ENCODE measurements around the gene VEGFB. TPM values are rescaled to one million over a fixed set of nuclear protein-coding genes. Genes with fewer than 3 reads are reported as not detected.

VEGFB gene
- total RNA-seq, 4 donors from 2014 or later, result 33.6 to 87.5 (median 58.2) TPM

GRCh38 chr11:64222651-64223000 is 11.8 kb upstream of the VEGFB start:
- in situ Hi-C loops (cut with MboI; ENCODE audit: low sequenced_read_pairs in 4 of 4), result no loop called here
- no peak for ATAC-seq
- Histone ChIP-seq H3K4me3 (no peak overlapping the region), H3K4me1 (peaks cover 26 to 47% of the 10 kb centered on the region in 2 donors), H3K36me3 (peaks cover 0 to 7% of the 10 kb centered on the region in 2 donors), H3K27ac (peak overlapping the region in 3 of 4 donors; percentile 62 to 95 (median 81)), H3K9me3 (no peaks in the 10 kb centered on the region), H3K27me3 (no peaks in the 10 kb centered on the region)
- intact Hi-C loops (cut with DNase I; ENCODE audit: low total_unique reads), result no loop called here
- TF ChIP-seq CTCF (IDR thresholded peaks at IDR 0.05 in 4 of 5, conservative IDR thresholded peaks at IDR 0.05 in 1 of 5), result no peak
- no peak for TF ChIP-seq POLR2A (IDR thresholded peaks at IDR 0.05)
- DNase-seq, result no peak

GRCh38 chr11:64223001-64223651 is 11.3 kb upstream of the VEGFB start:
- Histone ChIP-seq H3K4me3 (no peak overlapping the region), H3K27ac (peak overlapping the region in 3 of 4 donors; percentile 62 to 95 (median 81)), H3K27me3 (no peaks in the 10 kb centered on the region), H3K4me1 (peaks cover 31 to 52% of the 10 kb centered on the region in 2 donors), H3K36me3 (peaks cover 0 to 7% of the 10 kb centered on the region in 2 donors), H3K9me3 (no peaks in the 10 kb centered on the region)
- ATAC-seq, result peak in 1 of 2 donors; percentile 19
- no peak for TF ChIP-seq POLR2A (IDR thresholded peaks at IDR 0.05)
- no peak for TF ChIP-seq CTCF (IDR thresholded peaks at IDR 0.05 in 4 of 5, conservative IDR thresholded peaks at IDR 0.05 in 1 of 5)
- peak in 1 of 2 donors; percentile 76 for DNase-seq
- in situ Hi-C loops (cut with MboI; ENCODE audit: low sequenced_read_pairs in 4 of 4) (no loop called here), intact Hi-C loops (cut with DNase I; ENCODE audit: low total_unique reads) (no loop called here)

- H3K9me3 ChIP-seq, result no peaks in the 10 kb centered on the region
- TF ChIP-seq CTCF (IDR thresholded peaks at IDR 0.05 in 4 of 5, conservative IDR thresholded peaks at IDR 0.05 in 1 of 5) (no peak), POLR2A (IDR thresholded peaks at IDR 0.05) (no peak)
- ATAC-seq (no peak), DNase-seq (no peak)
- intact Hi-C loops (cut with DNase I; ENCODE audit: low total_unique reads) (no loop called here), in situ Hi-C loops (cut with MboI; ENCODE audit: low sequenced_read_pairs in 4 of 4) (no loop called here)
- H3K27me3 ChIP-seq, result no peaks in the 10 kb centered on the region
- H3K4me1 ChIP-seq, result peaks cover 34 to 53% of the 10 kb centered on the region in 2 donors
- peaks cover 0 to 7% of the 10 kb centered on the region in 2 donors for H3K36me3 ChIP-seq
- H3K27ac ChIP-seq, result peak overlapping the region; percentile 95 to 99 (median 96)
- H3K4me3 ChIP-seq, result no peak overlapping the region
These were observed 10.1 kb upstream of the VEGFB start for GRCh38 chr11:64224151-64224890.

GRCh38 chr11:64224891-64225607 is 9.3 kb upstream of the VEGFB start:
- Histone ChIP-seq H3K4me3 (peak overlapping the region; percentile 86 to 92 (median 88)), H3K27ac (peak overlapping the region; percentile 95 to 99 (median 96)), H3K27me3 (no peaks in the 10 kb centered on the region), H3K4me1 (peaks cover 41 to 61% of the 10 kb centered on the region in 2 donors), H3K36me3 (peaks cover 0 to 5% of the 10 kb centered on the region in 2 donors), H3K9me3 (no peaks in the 10 kb centered on the region)
- in situ Hi-C loops (cut with MboI; ENCODE audit: low sequenced_read_pairs in 4 of 4), result no loop called here
- intact Hi-C loops (cut with DNase I; ENCODE audit: low total_unique reads), result loop anchor here (5.0 kb wide), 1 partner anchor 58 kb away; the partner anchor contains the start of gene MACROD1
- ATAC-seq, result peak; percentile 0 to 5
- DNase-seq, result no peak
- no peak for TF ChIP-seq POLR2A (IDR thresholded peaks at IDR 0.05)
- TF ChIP-seq CTCF (IDR thresholded peaks at IDR 0.05 in 4 of 5, conservative IDR thresholded peaks at IDR 0.05 in 1 of 5), result no peak

Measured in gastrocnemius medialis (tissue), 4 donors.